H1 (cell line): ENCODE measurements around the gene POLR3H. TPM values are rescaled to one million over a fixed set of nuclear protein-coding genes. Genes with fewer than 3 reads are reported as not detected.

Experiments used
- CTCF ChIA-PET: fragments of 300-600 bp; sonication (Branson Sonifier 250); formaldehyde crosslinking; loops from one replicate; lab custom pipeline; 2021; ENCODE audit not compliant: partially characterized antibody; lab: Charles Lee
- POLR2A ChIA-PET: fragments of 300-600 bp; sonication (Branson Sonifier 250); formaldehyde crosslinking; loops from one replicate; lab custom pipeline; 2021; ENCODE audit warnings: inconsistent platforms; ENCODE audit not compliant: partially characterized antibody; lab: Charles Lee
- DNase-seq, 2 experiments: peaks; one replicate each; pipeline versions ENCODE4 v3.0.0 to v3.0.0-alpha.2; 2010 to 2022; ENCODE audit warnings: low spot score in 2 of 2, low read depth in 1 of 2, mixed read lengths in 1 of 2
- FAIRE-seq: peaks from 2 replicates; lab custom pipeline; 2011; peaks lifted over from hg19 to GRCh38; lab: Jason Lieb, UNC
- H2AFZ ChIP-seq: 2 replicates; pipeline ENCODE4 v1.8.1; 2012; ENCODE audit warnings: low read length, inconsistent platforms
- H2AK5ac ChIP-seq: 2 replicates; pipeline ENCODE4 v1.6.1; 2013; ENCODE audit warnings: low read depth, low read length
- H2BK120ac ChIP-seq: replicated peaks from 2 replicates; pipeline ENCODE3; 2013; ENCODE audit warnings: low read depth, low read length, inconsistent platforms
- H2BK12ac ChIP-seq: 2 replicates; pipeline ENCODE4 v1.6.1; 2013; ENCODE audit warnings: low read depth, low read length
- H2BK15ac ChIP-seq: 2 replicates; pipeline ENCODE4 v1.6.1; 2013; ENCODE audit warnings: low read length
- H2BK20ac ChIP-seq: 2 replicates; pipeline ENCODE4 v1.6.1; 2013; ENCODE audit warnings: low read length
- H2BK5ac ChIP-seq: 2 replicates; pipeline ENCODE4 v1.6.1; 2013; ENCODE audit warnings: low read depth, low read length
- H3K14ac ChIP-seq: 2 replicates; pipeline ENCODE4 v1.6.1; 2013; ENCODE audit warnings: inconsistent platforms; ENCODE audit not compliant: insufficient read length
- H3K18ac ChIP-seq: 2 replicates; pipeline ENCODE4 v1.6.1; 2013; ENCODE audit warnings: low read length; ENCODE audit errors: extremely low read depth
- H3K23ac ChIP-seq: 2 replicates; pipeline ENCODE4 v1.6.1; 2013; ENCODE audit warnings: inconsistent platforms; ENCODE audit not compliant: insufficient read length
- H3K23me2 ChIP-seq: 2 replicates; pipeline ENCODE4 v1.6.1; 2013; ENCODE audit warnings: low read depth, low read length
- H3K27ac ChIP-seq: 2 replicates; pipeline ENCODE4 v1.6.1; 2011; ENCODE audit warnings: low read depth, low read length, inconsistent platforms
- H3K27me3 ChIP-seq, 4 experiments: replicated peaks in 1 of 4; 1 replicate in 1 of 4; 2 replicates in 3 of 4; pipeline versions ENCODE4 v1.6.1 to v1.8.1; 2011 to 2013; ENCODE audit warnings: low read length in 3 of 4, mild to moderate bottlenecking in 3 of 4, inconsistent platforms in 2 of 4, mixed read lengths in 2 of 4, moderate library complexity in 1 of 4; ENCODE audit not compliant: control insufficient read depth in 3 of 4, insufficient read depth in 3 of 4; ENCODE audit errors: extremely low read depth in 1 of 4
- H3K36me3 ChIP-seq, 4 experiments: 2 replicates each; pipeline versions ENCODE4 v1.6.1 to v1.8.1; 2011 to 2013; ENCODE audit warnings: mild to moderate bottlenecking in 4 of 4, low read length in 3 of 4, moderate library complexity in 2 of 4, control low read depth in 1 of 4, inconsistent platforms in 1 of 4; ENCODE audit not compliant: insufficient read depth in 4 of 4, control insufficient read depth in 2 of 4
- H3K4ac ChIP-seq: replicated peaks from 2 replicates; pipeline ENCODE3; 2013; ENCODE audit warnings: low read length, low read depth, mixed read lengths, inconsistent platforms; ENCODE audit not compliant: insufficient read length
- H3K4me1 ChIP-seq, 4 experiments: replicated peaks in 1 of 4; 1 replicate in 1 of 4; 2 replicates in 3 of 4; pipeline versions ENCODE4 v1.6.1 to v1.8.1; 2011 to 2013; ENCODE audit warnings: low read length in 3 of 4, inconsistent platforms in 2 of 4, mixed read lengths in 1 of 4; ENCODE audit not compliant: insufficient read depth in 4 of 4, control insufficient read depth in 3 of 4
- H3K4me2 ChIP-seq, 2 experiments: 2 replicates each; pipeline versions ENCODE4 v1.6.1 to v1.8.1; 2011 to 2013; ENCODE audit warnings: low read depth in 2 of 2, low read length in 2 of 2, control low read depth in 1 of 2, inconsistent platforms in 1 of 2, mild to moderate bottlenecking in 1 of 2; ENCODE audit not compliant: insufficient read depth in 1 of 2
- H3K4me3 ChIP-seq, 4 experiments: fragments of 200-600, 300-600 bp in 1 of 4; sonication (generic), shearing (Covaris generic), sonication (Bioruptor Twin) in 1 of 4; 2 replicates each; pipeline versions ENCODE4 v1.5.1 to v1.8.1; 2011 to 2016; ENCODE audit warnings: low read length in 4 of 4, low read depth in 3 of 4, control low read depth in 2 of 4, inconsistent platforms in 2 of 4, mild to moderate bottlenecking in 2 of 4, mixed read lengths in 1 of 4, moderate library complexity in 1 of 4; ENCODE audit not compliant: insufficient read depth in 2 of 4; ENCODE audit errors: extremely low read depth in 1 of 4
- H3K56ac ChIP-seq: replicated peaks from 2 replicates; pipeline ENCODE3; 2013; ENCODE audit warnings: low read depth, mild to moderate bottlenecking, mixed read lengths, low read length, inconsistent platforms; ENCODE audit not compliant: insufficient read length
- H3K79me1 ChIP-seq: 2 replicates; pipeline ENCODE4 v1.6.1; 2013; ENCODE audit warnings: low read depth, low read length, control low read depth
- H3K79me2 ChIP-seq, 2 experiments: 2 replicates each; pipeline versions ENCODE4 v1.6.1 to v1.8.1; 2012 to 2013; ENCODE audit warnings: low read length in 2 of 2, mild to moderate bottlenecking in 2 of 2, inconsistent platforms in 1 of 2; ENCODE audit not compliant: insufficient read depth in 2 of 2, control insufficient read depth in 1 of 2
- H3K9ac ChIP-seq, 4 experiments: replicated peaks in 1 of 4; 1 replicate in 1 of 4; 2 replicates in 3 of 4; pipeline versions ENCODE4 v1.6.1 to v1.8.1; 2011 to 2013; ENCODE audit warnings: low read depth in 3 of 4, low read length in 3 of 4, control low read depth in 2 of 4, mild to moderate bottlenecking in 2 of 4, moderate library complexity in 2 of 4, inconsistent platforms in 1 of 4; ENCODE audit errors: extremely low read depth in 1 of 4
- H3K9me3 ChIP-seq, 2 experiments: 2 replicates each; pipeline versions ENCODE4 v1.6.1 to v1.8.1; 2012 to 2013; ENCODE audit warnings: mild to moderate bottlenecking in 2 of 2, moderate library complexity in 2 of 2, control low read depth in 1 of 2, inconsistent platforms in 1 of 2, low read depth in 1 of 2, low read length in 1 of 2, mixed read lengths in 1 of 2; ENCODE audit not compliant: insufficient read depth in 2 of 2
- H4K20me1 ChIP-seq, 2 experiments: replicated peaks in 1 of 2; 2 replicates each; pipeline versions ENCODE3 to v1.8.1; 2011 to 2013; ENCODE audit warnings: inconsistent platforms in 2 of 2, low read length in 2 of 2, mild to moderate bottlenecking in 1 of 2; ENCODE audit not compliant: insufficient read depth in 2 of 2, control insufficient read depth in 1 of 2
- H4K5ac ChIP-seq: 2 replicates; pipeline ENCODE4 v1.6.1; 2013; ENCODE audit warnings: low read length, low read depth, mixed read lengths, inconsistent platforms; ENCODE audit not compliant: insufficient read length
- H4K8ac ChIP-seq: 2 replicates; pipeline ENCODE4 v1.8.0; 2013; ENCODE audit warnings: mild to moderate bottlenecking, moderate library complexity, low read length, inconsistent platforms; ENCODE audit not compliant: insufficient read depth; ENCODE audit errors: extremely low read depth
- H4K91ac ChIP-seq: replicated peaks from 2 replicates; pipeline ENCODE3; 2013; ENCODE audit warnings: low read length, mixed read lengths, inconsistent platforms; ENCODE audit not compliant: insufficient read length
- ASH2L ChIP-seq: fragments of 200-600, 300-600 bp; sonication (generic); IDR thresholded peaks from one replicate; pipeline ENCODE4 v1.7.1; 2017; ENCODE audit warnings: low read length
- BACH1 ChIP-seq: IDR thresholded peaks from 2 replicates; pipeline ENCODE4 v1.6.1; 2012; ENCODE audit warnings: low read length, improper control_type of control experiment
- CBX8 ChIP-seq: fragments of 300-800, 300-1000 bp; sonication (generic); IDR thresholded peaks from 2 replicates; pipeline ENCODE4 v1.7.1; 2016; ENCODE audit warnings: low read depth, low read length, borderline replicate concordance
- EGR1 ChIP-seq: IDR thresholded peaks from 2 replicates; pipeline ENCODE4 v1.6.1; 2011; ENCODE audit warnings: low read depth, low read length, borderline replicate concordance
- KDM1A ChIP-seq: fragments of 200-600, 300-600 bp; sonication (generic); IDR thresholded peaks from 2 replicates; pipeline ENCODE4 v1.7.1; 2016; ENCODE audit warnings: mild to moderate bottlenecking, low read length, borderline replicate concordance
- KDM5A ChIP-seq: fragments of 200-600 bp; IDR thresholded peaks from 2 replicates; pipeline ENCODE4 v1.7.1; 2012; ENCODE audit warnings: mild to moderate bottlenecking, low read length, inconsistent platforms, mixed read lengths
- NRF1 ChIP-seq: IDR thresholded peaks from 2 replicates; pipeline ENCODE4 v1.6.1; 2011; ENCODE audit warnings: mild to moderate bottlenecking, low read depth, low read length, improper control_type of control experiment
- POLR2AphosphoS5 ChIP-seq: IDR thresholded peaks from 2 replicates; pipeline ENCODE4 v1.6.1; 2011; ENCODE audit warnings: low read depth, low read length
- POU5F1 ChIP-seq: IDR thresholded peaks from 2 replicates; pipeline ENCODE4 v1.6.1; 2011; ENCODE audit warnings: low read depth, mild to moderate bottlenecking, low read length, moderate library complexity
- RFX5 ChIP-seq: IDR thresholded peaks from 2 replicates; pipeline ENCODE4 v1.6.1; 2011; ENCODE audit warnings: low read depth, low read length, improper control_type of control experiment, borderline replicate concordance
- SIX5 ChIP-seq: IDR thresholded peaks from 2 replicates; pipeline ENCODE4 v1.6.1; 2011; ENCODE audit warnings: mild to moderate bottlenecking, low read depth, low read length
- SP4 ChIP-seq: IDR thresholded peaks from 2 replicates; pipeline ENCODE4 v1.6.1; 2012; ENCODE audit warnings: low read length, inconsistent platforms
- SRF ChIP-seq: IDR thresholded peaks from 2 replicates; pipeline ENCODE4 v1.6.1; 2011; ENCODE audit warnings: mild to moderate bottlenecking, low read depth, low read length, moderate library complexity
- TAF7 ChIP-seq: optimal IDR thresholded peaks from 2 replicates; pipeline ENCODE3; 2011; ENCODE audit warnings: low read depth, mild to moderate bottlenecking, inconsistent platforms, low read length, moderate library complexity, borderline replicate concordance
- TEAD4 ChIP-seq: IDR thresholded peaks from 2 replicates; pipeline ENCODE4 v1.6.1; 2012; ENCODE audit warnings: low read depth, low read length, inconsistent platforms, mixed read lengths
- YY1 ChIP-seq: IDR thresholded peaks from 2 replicates; pipeline ENCODE4 v1.6.1; 2011; ENCODE audit warnings: low read depth, mild to moderate bottlenecking, low read length
- WGBS, 2 experiments: shearing (Covaris generic) in 1 of 2; methylation state at CpG; one replicate each; pipeline versions ENCODE4 v1.1.6 to v1.1.7; 2013 to 2015; ENCODE audit warnings: low lambda C conversion rate in 2 of 2, mixed read lengths in 2 of 2, inconsistent platforms in 1 of 2, low coverage in 1 of 2, missing lambda C conversion rate in 1 of 2; ENCODE audit not compliant: insufficient replicate concordance in 2 of 2, insufficient coverage in 1 of 2, insufficient read length in 1 of 2; ENCODE audit errors: extremely low coverage in 1 of 2, missing lambda C conversion rate in 1 of 2; 5-methylcytosine and 5-hydroxymethylcytosine counted together
- polyA plus RNA-seq, 7 experiments: library from polyadenylated mRNA; depleted of rRNA in 3 of 7; stranded (reverse) in 5 of 7; unstranded in 2 of 7; fragments of >200 nt in 5 of 7; fragments of 200-250 nt in 2 of 7; gene quantifications; 1 replicate in 5 of 7; 2 replicates in 1 of 7; 4 replicates in 1 of 7; pipeline versions ENCODE4 v1.2.1 to v1.2.3, GENCODE V29; 2011 to 2013; ENCODE audit warnings: missing spikeins in 2 of 7, mixed read lengths in 2 of 7
- total RNA-seq: library from RNA; stranded (reverse); fragmentation: NEBNext Ultra II Directional; extraction: Animal tissue kit (Norgen Biotek cat#: 25700); gene quantifications from 2 replicates; pipeline ENCODE4 v1.2.1, GENCODE V29; 2021

Gene POLR3H
- total and polyA plus RNA-seq, 2 of the 8 experiments (the other 6 are each of a cell fraction or from before 2014, with no cell fraction given): 29.7 to 39.2 TPM

DNA sequence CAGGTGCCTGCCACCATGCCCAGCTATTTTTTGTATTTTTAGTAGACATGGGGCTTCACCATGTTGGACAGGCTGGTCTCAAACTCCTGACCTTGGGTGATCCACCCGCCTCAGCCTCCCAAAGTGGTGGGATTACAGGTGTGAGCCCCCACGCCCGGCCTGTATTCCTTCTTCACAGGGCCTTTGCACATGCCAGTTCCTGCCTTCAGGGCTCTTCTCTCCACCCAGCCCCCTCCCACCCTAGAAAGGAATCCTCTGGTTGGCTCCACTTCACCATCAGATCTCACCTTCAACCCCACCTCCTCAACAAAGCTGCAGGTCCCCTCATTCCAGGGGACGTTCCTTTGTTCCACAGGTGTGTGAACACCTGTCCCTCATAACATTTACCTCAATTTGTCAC lies 2.0 kb downstream of the POLR3H start:
- H3K79me1 ChIP-seq: peaks cover 12% of the 10 kb centered on the region
- no peak overlapping the region for H2BK120ac ChIP-seq
- no peak overlapping the region for H2BK15ac ChIP-seq
- CTCF ChIA-PET: interaction anchor here (1.4 to 2.8 kb wide), 4 partner anchors 9 to 35 kb away, joined by 6 to 21 read pairs (median 10); no protein-coding TSS in a partner anchor
- 0 out of 2 replicates have a peak, but pooled peaks cover 2% of the 10 kb centered on the region for H3K23me2 ChIP-seq
- H3K9me3 ChIP-seq: no peaks in the 10 kb centered on the region
- no peak for FAIRE-seq
- no peak overlapping the region for H4K8ac ChIP-seq
- no peak overlapping the region for H2AFZ ChIP-seq
- no peak overlapping the region for H3K18ac ChIP-seq
- no peak overlapping the region for H4K5ac ChIP-seq
- no peak overlapping the region for H3K23ac ChIP-seq
- H3K4me3 ChIP-seq: no peak overlapping the region
- no peak overlapping the region for H3K14ac ChIP-seq
- no peak overlapping the region for H3K27ac ChIP-seq
- no peak overlapping the region for H4K91ac ChIP-seq
- H3K9ac ChIP-seq: no peak overlapping the region
- peaks cover 0 to 43% of the 10 kb centered on the region in 2 experiments; a peak in 3 of 4 replicates for H3K79me2 ChIP-seq
- no peak overlapping the region for H3K4ac ChIP-seq
- peak overlapping the region in 1 of 2 experiments; percentile 33; a peak in 1 of 4 replicates for H3K4me2 ChIP-seq
- DNase-seq: no peak
- H3K56ac ChIP-seq: no peak overlapping the region
- H3K4me1 ChIP-seq: peaks cover 0 to 5% (median 2%) of the 10 kb centered on the region in 4 experiments; a peak in 4 of 7 replicates
- H2AK5ac ChIP-seq: no peak overlapping the region
- H3K27me3 ChIP-seq: 0 out of 7 replicates have a peak, but pooled peaks cover 0 to 2% (median 0%) of the 10 kb centered on the region in 4 experiments
- peaks cover 0 to 16% of the 10 kb centered on the region in 2 experiments for H4K20me1 ChIP-seq
- H2BK12ac ChIP-seq: no peak overlapping the region
- no peak overlapping the region for H2BK5ac ChIP-seq
- POLR2A ChIA-PET: interaction anchor here (1.0 to 1.7 kb wide), 3 partner anchors 9 to 28 kb away, joined by 3 to 10 read pairs (median 4); no protein-coding TSS in a partner anchor
- no peak overlapping the region for H2BK20ac ChIP-seq
- WGBS, 2 experiments: 96% methylated on average over 4 of the region's 4 CpGs; no CpG with 5 or more reads in 1 of the 2 experiments
- peaks cover 0 to 8% (median 3%) of the 10 kb centered on the region in 4 experiments; a peak in 2 of 8 replicates for H3K36me3 ChIP-seq
- TF ChIP-seq POLR2AphosphoS5 (no peak), POU5F1 (no peak), TEAD4 (no peak), CBX8 (no peak), BACH1 (no peak), NRF1 (no peak), SRF (no peak), ASH2L (no peak), SP4 (no peak), EGR1 (no peak), SIX5 (no peak), YY1 (no peak), TAF7 (no peak), KDM5A (no peak), KDM1A (no peak), RFX5 (no peak)
